BLaER1 treated with 17β-estradiol and CSF1 and Interleukin-3, amounts not matched to agents 10 nM and 100 nM (cell line): Measurements from ENCODE around the gene CHCHD10.

Experiments
- H3K27ac ChIP-seq, 11 experiments: shearing (Covaris generic); formaldehyde crosslinking; 2 replicates each; pipeline ENCODE4 v1.8.1; 2022
- H3K27me3 ChIP-seq, 11 experiments: shearing (Covaris generic); formaldehyde crosslinking; 2 replicates each; pipeline ENCODE4 v1.8.1; 2022
- H3K36me3 ChIP-seq, 11 experiments: shearing (Covaris generic); formaldehyde crosslinking; 2 replicates each; pipeline ENCODE4 v1.8.1; 2022
- H3K4me1 ChIP-seq, 10 experiments: shearing (Covaris generic); formaldehyde crosslinking; 2 replicates each; pipeline ENCODE4 v1.8.1; 2022
- H3K4me2 ChIP-seq, 11 experiments: shearing (Covaris generic); formaldehyde crosslinking; 2 replicates each; pipeline ENCODE4 v1.8.1; 2022
- H3K4me3 ChIP-seq, 10 experiments: shearing (Covaris generic); formaldehyde crosslinking; 2 replicates each; pipeline ENCODE4 v1.8.1; 2022
- H3K9ac ChIP-seq, 11 experiments: shearing (Covaris generic); formaldehyde crosslinking; 2 replicates each; pipeline ENCODE4 v1.8.1; 2022
- H3K9me3 ChIP-seq, 11 experiments: shearing (Covaris generic); formaldehyde crosslinking; replicated peaks in 1 of 11; 2 replicates each; pipeline ENCODE4 v1.8.1; 2022
- H4K20me1 ChIP-seq, 11 experiments: shearing (Covaris generic); formaldehyde crosslinking; 2 replicates each; pipeline ENCODE4 v1.8.1; 2022
- Cebpa-rat ChIP-seq, 11 experiments: shearing (Covaris generic); IDR thresholded peaks; 2 replicates each; pipeline ENCODE4 v1.8.1; 2022

The CHCHD10 gene

DNA sequence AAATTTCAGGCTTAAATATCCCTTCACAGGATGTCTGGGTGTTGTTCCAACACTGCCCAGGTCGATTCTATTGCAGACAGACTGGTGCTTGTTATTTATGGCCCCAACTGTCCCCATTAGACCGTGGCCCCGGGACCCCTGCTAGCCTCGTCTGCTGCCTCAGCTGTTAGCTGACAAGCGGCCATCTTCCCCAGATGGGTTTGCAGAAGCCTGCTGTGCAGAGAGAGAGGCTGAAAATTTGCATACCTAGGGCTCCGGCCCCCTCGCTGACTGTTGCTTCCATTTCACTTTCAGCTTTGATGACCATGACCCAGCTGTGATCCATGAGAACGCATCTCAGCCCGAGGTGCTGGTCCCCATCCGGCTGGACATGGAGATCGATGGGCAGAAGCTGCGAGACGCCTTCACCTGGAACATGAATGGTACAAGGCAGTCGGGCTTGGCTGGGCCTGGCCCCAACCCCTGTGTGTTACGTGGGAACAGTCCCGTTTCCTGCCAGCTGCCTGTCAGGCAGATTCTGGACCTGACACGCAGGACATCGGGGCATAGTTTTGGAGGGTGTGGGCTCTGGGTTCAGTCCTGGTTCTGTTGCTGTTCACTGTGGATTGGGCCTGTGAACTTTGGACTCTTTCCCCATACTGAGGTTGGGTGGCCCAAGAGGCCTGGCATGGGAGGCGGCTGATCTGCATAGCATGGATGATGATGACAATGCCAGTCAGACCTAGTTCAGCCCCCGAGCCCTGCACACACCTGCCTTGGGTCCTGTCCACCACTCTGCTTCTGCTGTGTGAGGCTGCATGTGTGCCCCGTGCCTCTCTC is 35.4 kb upstream of the CHCHD10 start:
- H3K4me1 ChIP-seq: peaks cover 24 to 48% (median 45%) of the 10 kb centered on the region in 10 experiments
- H3K4me3 ChIP-seq: no peak overlapping the region
- peaks cover 0 to 39% (median 11%) of the 10 kb centered on the region in 11 experiments; a peak in 10 of 22 replicates for H4K20me1 ChIP-seq
- no peaks in the 10 kb centered on the region for H3K27me3 ChIP-seq
- peaks cover 74 to 98% (median 89%) of the 10 kb centered on the region in 11 experiments for H3K36me3 ChIP-seq
- 0 out of 22 replicates have a peak overlapping the region, but pooled peaks of 1 of the 11 experiments have one; percentile 0 for H3K9ac ChIP-seq
- H3K4me2 ChIP-seq: peak overlapping the region in 1 of 11 experiments; percentile 74; a peak in 1 of 22 replicates
- no peak for TF ChIP-seq Cebpa-rat (IDR thresholded peaks at IDR 0.05)
- peak overlapping the region in 3 of 11 experiments; percentile 82 to 86 (median 82); a peak in 3 of 22 replicates for H3K27ac ChIP-seq
- H3K9me3 ChIP-seq: no peaks in the 10 kb centered on the region

DNA sequence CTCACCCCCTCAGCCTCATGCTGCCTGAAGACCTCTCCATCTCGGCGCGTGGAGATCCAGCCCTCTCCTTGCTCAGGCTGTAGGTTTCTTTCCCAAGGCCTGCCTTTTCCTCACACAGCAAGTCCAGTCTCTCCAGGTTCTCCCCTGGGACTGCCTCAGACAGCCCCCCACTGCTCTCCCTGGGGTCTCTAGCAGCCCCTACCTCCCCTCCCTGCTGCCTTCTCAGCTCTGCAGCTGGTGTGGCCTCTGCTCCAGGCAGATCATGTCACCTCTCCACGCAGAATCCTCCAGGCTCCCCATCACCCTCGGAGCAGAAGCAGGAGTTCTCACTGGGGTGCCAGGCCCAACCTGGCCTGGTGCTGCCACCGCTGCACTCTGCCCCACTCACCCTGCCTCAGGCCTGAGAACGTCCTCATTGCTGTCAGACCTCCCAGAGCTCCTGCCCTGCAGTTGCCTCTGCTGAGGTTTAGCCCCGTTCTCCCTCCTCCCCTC is 34.2 kb upstream of the CHCHD10 start:
- Histone ChIP-seq H3K27ac (peak overlapping the region in 10 of 11 experiments; percentile 42 to 86 (median 78); a peak in 18 of 22 replicates), H3K36me3 (peaks cover 74 to 97% (median 88%) of the 10 kb centered on the region in 11 experiments)
- TF ChIP-seq Cebpa-rat (IDR thresholded peaks at IDR 0.05): no peak

DNA sequence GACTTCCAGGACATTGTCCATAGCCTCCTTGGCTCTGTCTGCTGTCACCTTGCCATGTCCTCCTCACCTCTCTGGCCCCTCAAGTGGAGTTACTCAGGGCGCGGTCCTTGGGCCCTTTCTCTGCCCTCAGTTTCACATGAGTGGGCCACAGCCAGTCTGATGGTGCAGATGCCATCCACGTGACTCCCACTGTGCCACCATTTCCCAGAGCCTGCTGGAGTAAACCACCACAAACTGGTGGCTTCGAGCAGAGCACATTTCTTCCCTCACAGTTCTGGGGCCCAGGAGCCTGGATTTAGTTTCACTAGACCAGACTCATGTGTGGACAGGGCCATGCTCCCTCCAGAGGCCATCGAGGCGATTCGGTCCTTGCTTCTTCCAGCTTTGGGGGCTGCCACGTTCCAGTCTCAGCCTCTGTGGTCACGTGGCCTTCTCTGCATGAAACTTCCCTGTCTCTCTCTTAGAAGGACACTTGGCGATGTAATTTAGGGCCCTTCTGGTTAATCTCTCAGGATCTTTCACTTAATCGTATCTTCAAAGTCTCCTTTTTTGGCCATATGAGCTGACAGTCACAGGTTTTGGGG is 33.6 kb upstream of the CHCHD10 start:
- Histone ChIP-seq H3K9ac (peak overlapping the region; percentile 4 to 69 (median 53); a peak in 18 of 22 replicates), H3K4me3 (no peak overlapping the region; a peak in 4 of 20 replicates), H3K36me3 (peaks cover 73 to 97% (median 88%) of the 10 kb centered on the region in 11 experiments), H3K27ac (peak overlapping the region; percentile 42 to 86 (median 77); a peak in 21 of 22 replicates), H3K27me3 (no peaks in the 10 kb centered on the region), H4K20me1 (peaks cover 0 to 45% (median 15%) of the 10 kb centered on the region in 11 experiments; a peak in 14 of 22 replicates), H3K4me1 (peaks cover 24 to 51% (median 49%) of the 10 kb centered on the region in 10 experiments), H3K4me2 (peak overlapping the region; percentile 69 to 90 (median 81)), H3K9me3 (no peaks in the 10 kb centered on the region)
- TF ChIP-seq Cebpa-rat (IDR thresholded peaks at IDR 0.05): no peak

More for the DNA sequence above, 34.2 kb upstream of the CHCHD10 start:
- Histone ChIP-seq H3K4me1 (peaks cover 24 to 51% (median 49%) of the 10 kb centered on the region in 10 experiments), H3K4me3 (peak overlapping the region in 1 of 10 experiments; percentile 31; a peak in 3 of 20 replicates), H3K9ac (peak overlapping the region; percentile 4 to 69 (median 53); a peak in 17 of 22 replicates), H3K27me3 (no peaks in the 10 kb centered on the region), H4K20me1 (peaks cover 0 to 42% (median 11%) of the 10 kb centered on the region in 11 experiments; a peak in 11 of 22 replicates), H3K4me2 (peak overlapping the region; percentile 69 to 90 (median 81)), H3K9me3 (no peaks in the 10 kb centered on the region)

DNA sequence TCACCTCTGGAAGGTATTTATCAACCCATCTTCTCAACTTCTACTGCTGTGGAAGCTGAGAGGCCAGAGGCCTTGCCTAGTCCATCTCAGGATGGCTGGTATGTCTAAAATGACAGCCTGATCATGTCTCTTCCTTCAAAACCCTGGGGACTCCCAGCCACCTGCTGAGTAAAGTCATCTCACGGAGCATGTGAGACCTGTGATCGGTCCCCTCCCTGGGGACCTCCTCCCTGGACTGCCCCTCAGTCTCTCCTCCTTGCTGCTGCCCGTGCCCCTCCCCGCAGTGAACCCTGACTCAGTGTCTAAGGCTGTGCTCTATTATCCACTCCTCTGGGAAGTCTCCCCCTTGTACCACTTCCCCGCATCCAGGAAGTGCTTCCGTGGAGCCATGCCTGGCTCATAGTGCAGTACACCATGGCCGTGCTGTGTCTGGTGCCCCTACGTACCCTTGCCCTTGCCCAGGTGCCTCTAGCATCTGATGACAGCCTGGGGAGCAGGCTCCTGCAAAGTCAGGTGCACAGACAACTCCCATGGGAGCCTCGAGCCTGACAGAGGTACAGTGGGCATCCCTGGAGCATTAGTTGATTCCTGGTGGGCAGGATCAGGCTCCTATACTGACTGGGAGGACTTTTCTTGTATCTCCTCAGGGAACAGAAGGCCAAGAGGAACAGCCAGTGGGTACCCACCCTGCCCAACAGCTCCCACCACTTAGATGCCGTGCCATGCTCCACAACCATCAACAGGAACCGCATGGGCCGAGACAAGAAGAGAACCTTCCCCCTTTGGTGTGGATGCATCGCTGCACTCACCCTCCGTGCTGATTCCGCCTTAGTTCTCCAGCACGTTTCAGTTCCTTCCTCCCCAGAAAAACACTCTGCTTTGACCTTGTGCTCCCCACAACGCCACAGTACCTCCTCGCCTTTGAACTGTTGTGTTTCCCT is 32.8 kb upstream of the CHCHD10 start:
- no peaks in the 10 kb centered on the region for H3K27me3 ChIP-seq
- peak overlapping the region; percentile 42 to 86 (median 77); a peak in 21 of 22 replicates for H3K27ac ChIP-seq
- peak overlapping the region in 2 of 10 experiments; percentile 28 to 38; a peak in 4 of 20 replicates for H3K4me3 ChIP-seq
- peaks cover 24 to 51% (median 49%) of the 10 kb centered on the region in 10 experiments for H3K4me1 ChIP-seq
- no peak for TF ChIP-seq Cebpa-rat (IDR thresholded peaks at IDR 0.05)
- H3K9ac ChIP-seq: peak overlapping the region; percentile 1 to 69 (median 53); a peak in 18 of 22 replicates
- peak overlapping the region; percentile 69 to 90 (median 81) for H3K4me2 ChIP-seq
- H3K36me3 ChIP-seq: peaks cover 73 to 97% (median 88%) of the 10 kb centered on the region in 11 experiments
- H4K20me1 ChIP-seq: peaks cover 0 to 48% (median 16%) of the 10 kb centered on the region in 11 experiments; a peak in 14 of 22 replicates
- no peaks in the 10 kb centered on the region for H3K9me3 ChIP-seq

DNA sequence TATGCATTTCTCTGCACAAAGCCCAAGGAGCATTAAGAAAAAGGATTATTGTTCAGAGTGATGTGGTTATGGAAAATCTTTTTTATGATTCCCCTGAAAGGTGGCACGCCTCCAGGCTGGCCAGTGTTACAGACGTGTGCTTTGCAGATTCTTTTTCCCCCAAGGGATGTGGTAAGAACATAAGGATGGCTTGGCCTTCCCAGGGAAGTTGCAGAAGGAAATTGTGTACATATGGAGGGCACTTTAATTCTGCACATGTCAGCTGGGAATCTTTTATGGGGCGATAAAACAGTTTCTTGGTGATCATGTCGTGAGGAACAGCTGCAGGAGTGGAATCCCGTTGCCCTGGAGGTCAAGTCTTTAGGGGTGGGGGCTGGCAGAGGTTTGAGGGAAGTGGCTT is 28.7 kb upstream of the CHCHD10 start:
- Histone ChIP-seq H3K9ac (no peak overlapping the region), H3K4me3 (no peak overlapping the region), H4K20me1 (peaks cover 20 to 70% (median 40%) of the 10 kb centered on the region in 11 experiments; a peak in 21 of 22 replicates), H3K36me3 (peaks cover 73 to 97% (median 88%) of the 10 kb centered on the region in 11 experiments), H3K27me3 (no peaks in the 10 kb centered on the region), H3K4me1 (peaks cover 16 to 53% (median 52%) of the 10 kb centered on the region in 10 experiments), H3K27ac (no peak overlapping the region), H3K4me2 (no peak overlapping the region), H3K9me3 (no peaks in the 10 kb centered on the region)
- TF ChIP-seq Cebpa-rat (IDR thresholded peaks at IDR 0.05): no peak

DNA sequence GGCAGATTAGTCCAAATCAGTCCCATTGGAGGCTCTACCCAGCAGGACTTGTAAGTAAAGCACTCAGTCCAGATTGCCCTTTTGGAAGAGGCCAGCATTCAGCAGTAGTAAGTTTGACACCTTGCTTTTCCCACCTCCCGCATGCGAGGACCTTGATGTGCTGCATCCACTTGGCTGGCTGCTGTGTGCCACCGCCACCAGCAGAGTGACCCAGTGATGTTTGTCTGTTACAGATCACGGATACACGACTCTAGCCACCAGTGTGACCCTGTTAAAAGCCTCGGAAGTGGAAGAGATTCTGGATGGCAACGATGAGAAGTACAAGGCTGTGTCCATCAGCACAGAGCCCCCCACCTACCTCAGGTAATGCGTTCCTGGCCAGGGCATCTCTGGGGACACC is 25.6 kb upstream of the CHCHD10 start:
- Histone ChIP-seq H4K20me1 (peaks cover 51 to 87% (median 68%) of the 10 kb centered on the region in 11 experiments; a peak in 21 of 22 replicates), H3K4me1 (peaks cover 19 to 53% (median 51%) of the 10 kb centered on the region in 10 experiments), H3K9ac (no peak overlapping the region; a peak in 2 of 22 replicates), H3K9me3 (no peaks in the 10 kb centered on the region), H3K36me3 (peaks cover 65 to 99% (median 94%) of the 10 kb centered on the region in 11 experiments), H3K27ac (0 out of 22 replicates have a peak overlapping the region, but pooled peaks of 1 of the 11 experiments have one; percentile 30), H3K4me3 (no peak overlapping the region), H3K4me2 (peak overlapping the region in 1 of 11 experiments; percentile 96; a peak in 1 of 22 replicates), H3K27me3 (no peaks in the 10 kb centered on the region)
- no peak for TF ChIP-seq Cebpa-rat (IDR thresholded peaks at IDR 0.05)

DNA sequence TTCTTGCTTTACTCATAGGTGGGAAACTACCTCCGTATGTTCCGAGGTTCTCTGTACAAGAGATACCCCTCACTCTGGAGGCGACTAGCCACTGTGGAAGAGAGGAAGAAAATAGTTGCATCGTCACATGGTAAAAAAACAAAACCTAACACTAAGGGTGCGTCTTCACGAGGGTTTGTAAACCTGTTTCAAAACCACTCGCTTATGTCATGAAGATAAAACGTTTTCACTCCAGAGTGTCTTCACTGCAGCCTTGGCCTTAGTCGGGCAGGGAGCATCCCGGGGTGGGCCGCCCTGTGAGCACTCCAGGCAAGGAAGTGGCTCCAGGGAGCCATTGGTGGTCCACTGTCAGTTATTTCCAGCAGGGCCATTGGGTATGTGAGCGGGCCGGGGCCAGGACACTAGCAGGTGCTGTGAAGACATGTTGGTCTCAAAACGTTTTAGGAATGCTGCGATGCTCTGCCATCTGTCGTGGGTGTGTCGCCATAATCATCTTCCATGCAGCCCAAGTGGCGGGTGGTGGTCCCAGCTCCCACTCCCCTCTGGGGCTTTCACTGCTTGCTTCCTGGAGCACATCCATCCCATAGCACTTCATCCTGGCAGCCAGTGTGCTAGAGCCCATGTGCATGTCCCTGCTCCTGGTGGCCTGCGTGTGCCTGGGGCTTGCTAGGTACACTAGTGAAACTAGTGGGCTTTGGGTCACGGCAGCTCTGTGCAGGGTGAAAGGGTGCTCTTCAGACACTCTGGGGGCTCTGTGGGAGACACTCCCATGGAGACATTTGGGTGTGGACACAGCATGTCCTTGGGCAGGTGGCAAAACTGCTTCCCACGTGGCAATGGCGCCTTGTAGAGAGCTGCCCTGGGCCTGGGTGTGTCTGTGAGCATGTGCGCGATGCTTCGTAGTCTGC is 24.2 kb upstream of the CHCHD10 start:
- Histone ChIP-seq H3K27me3 (no peaks in the 10 kb centered on the region), H3K4me2 (peak overlapping the region in 9 of 11 experiments; percentile 27 to 96 (median 58); a peak in 17 of 22 replicates), H3K9me3 (no peaks in the 10 kb centered on the region), H3K36me3 (peaks cover 57 to 90% (median 83%) of the 10 kb centered on the region in 11 experiments), H3K9ac (peak overlapping the region in 10 of 11 experiments; percentile 0 to 50 (median 17); a peak in 12 of 22 replicates), H3K4me3 (no peak overlapping the region), H4K20me1 (peaks cover 60 to 91% (median 74%) of the 10 kb centered on the region in 11 experiments; a peak in 21 of 22 replicates), H3K27ac (peak overlapping the region in 3 of 11 experiments; percentile 15 to 30 (median 16); a peak in 3 of 22 replicates), H3K4me1 (peaks cover 27 to 57% (median 51%) of the 10 kb centered on the region in 10 experiments)
- TF ChIP-seq Cebpa-rat (IDR thresholded peaks at IDR 0.05): no peak
